SK-N-DZ (cell line): ENCODE data around the gene IGSF8.
A peak's percentile ranks its signal among the peaks of the same experiment; 100 is the strongest.

ENCODE experiments used
- DNase-seq: peaks from one replicate; pipeline ENCODE4 v3.0.0-alpha.2; 2015; ENCODE audit warnings: low spot score

IGSF8 gene

GRCh38 chr1:160089883-160090282 lies 8.5 kb downstream of the IGSF8 start:
- no peak for DNase-seq

DNA sequence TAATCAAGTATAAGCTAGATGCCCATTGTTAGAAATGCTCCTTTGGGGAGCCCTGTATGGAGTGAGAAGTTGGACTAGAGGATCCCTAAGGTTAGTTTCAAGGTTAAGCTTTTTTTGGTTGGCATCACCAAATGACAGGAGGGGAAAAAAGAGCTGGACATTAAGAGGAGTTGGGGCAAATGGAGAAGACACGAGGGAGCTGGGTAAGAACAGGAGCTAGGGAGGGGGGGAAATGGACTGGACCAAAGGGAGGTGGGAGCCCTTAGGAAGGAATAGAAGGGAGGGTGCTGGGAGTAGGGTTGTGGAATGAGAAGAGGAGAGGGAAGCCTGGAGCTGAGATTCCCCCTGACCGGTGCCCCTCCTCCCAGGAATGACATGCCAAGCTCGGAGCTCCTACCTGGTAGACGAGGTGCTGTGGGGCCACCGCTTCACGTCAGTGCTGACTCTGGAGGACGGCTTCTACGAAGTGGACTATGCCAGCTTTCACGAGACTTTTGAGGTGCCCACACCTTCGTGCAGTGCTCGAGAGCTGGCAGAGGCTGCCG lies 11.2 kb downstream of the IGSF8 start:
- DNase-seq: no peak

DNA sequence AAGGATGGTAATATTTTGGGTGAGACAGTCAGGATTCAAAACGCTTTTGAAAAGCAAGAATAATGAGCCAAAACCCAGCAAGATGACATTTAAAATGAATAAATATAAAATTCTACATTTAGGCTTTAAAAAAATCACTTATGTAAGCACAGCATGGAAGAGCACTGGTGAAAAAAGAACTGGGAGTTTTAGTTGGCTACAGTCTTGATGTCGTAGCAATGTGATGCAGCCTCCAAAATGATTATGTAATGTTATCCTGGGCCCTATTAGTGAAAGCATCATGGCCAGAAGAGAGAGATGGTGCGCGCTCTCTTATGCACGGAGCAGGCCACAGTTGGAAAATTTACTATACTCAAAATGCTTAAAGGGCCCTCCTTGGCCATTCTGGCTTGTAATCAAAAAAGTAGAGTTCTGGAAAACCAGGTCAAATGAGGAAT lies 11.9 kb downstream of the IGSF8 start:
- no peak for DNase-seq

DNA sequence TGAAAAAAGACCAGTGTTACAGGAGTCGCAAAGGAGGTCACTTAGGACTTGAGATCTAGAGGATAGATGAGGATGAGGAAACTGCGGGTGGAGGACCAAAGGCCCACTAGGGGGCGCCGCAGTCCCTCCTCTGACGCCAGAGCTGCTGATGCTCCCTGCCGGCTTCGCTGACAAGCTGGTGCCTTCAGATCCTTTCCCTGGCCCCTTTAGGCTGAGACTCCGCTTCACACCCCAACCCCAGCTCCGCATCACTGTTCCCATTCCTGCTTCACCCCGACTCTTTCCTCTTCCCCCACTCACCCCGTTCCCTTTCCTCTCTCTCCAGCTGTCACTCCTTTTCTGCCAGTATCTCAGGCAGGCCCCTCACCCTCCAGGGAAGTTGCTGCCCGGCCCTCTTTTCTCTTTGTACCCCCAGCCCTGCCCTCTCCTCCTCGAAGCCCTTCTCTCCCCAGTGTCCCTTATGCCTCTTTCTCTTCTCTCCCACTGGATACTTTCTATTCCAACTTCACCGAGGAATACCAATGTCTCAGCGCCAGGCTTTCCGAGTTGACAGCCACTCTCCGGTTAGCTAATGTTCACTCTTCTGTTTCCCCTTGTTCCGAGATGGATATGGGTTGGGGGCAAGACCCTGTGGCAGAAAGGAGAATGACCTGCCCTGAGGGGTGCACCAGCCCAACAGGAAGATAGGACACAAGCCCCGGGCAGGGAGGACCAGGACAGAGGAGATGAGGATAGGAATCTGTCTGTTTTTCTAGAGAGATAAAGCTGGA lies 12.5 kb downstream of the IGSF8 start:
- peak; percentile 67 for DNase-seq

- DNase-seq: no peak
Observed at GRCh38 chr1:160084771-160085321, 13.6 kb downstream of the IGSF8 start.

- peak; percentile 54 for DNase-seq
Observed at GRCh38 chr1:160083968-160084770, 14.2 kb downstream of the IGSF8 start.

GRCh38 chr1:160082926-160083325 lies 15.5 kb downstream of the IGSF8 start:
- DNase-seq: no peak

- DNase-seq: no peak
Observed at GRCh38 chr1:160082487-160082886, 15.9 kb downstream of the IGSF8 start.

GRCh38 chr1:160081261-160081936 lies 17.0 kb downstream of the IGSF8 start, which contains the start of gene KCNJ9:
Gene KCNJ9 (plus strand): TSS chr1:160081538. CDS start chr1:160084031, 2,493 bp downstream.
- peak; percentile 80 for DNase-seq

- no peak for DNase-seq
Observed at GRCh38 chr1:160080381-160081100, 17.9 kb downstream of the IGSF8 start.

- DNase-seq: no peak
Observed at GRCh38 chr1:160079448-160079847, 19.0 kb downstream of the IGSF8 start.

DNA sequence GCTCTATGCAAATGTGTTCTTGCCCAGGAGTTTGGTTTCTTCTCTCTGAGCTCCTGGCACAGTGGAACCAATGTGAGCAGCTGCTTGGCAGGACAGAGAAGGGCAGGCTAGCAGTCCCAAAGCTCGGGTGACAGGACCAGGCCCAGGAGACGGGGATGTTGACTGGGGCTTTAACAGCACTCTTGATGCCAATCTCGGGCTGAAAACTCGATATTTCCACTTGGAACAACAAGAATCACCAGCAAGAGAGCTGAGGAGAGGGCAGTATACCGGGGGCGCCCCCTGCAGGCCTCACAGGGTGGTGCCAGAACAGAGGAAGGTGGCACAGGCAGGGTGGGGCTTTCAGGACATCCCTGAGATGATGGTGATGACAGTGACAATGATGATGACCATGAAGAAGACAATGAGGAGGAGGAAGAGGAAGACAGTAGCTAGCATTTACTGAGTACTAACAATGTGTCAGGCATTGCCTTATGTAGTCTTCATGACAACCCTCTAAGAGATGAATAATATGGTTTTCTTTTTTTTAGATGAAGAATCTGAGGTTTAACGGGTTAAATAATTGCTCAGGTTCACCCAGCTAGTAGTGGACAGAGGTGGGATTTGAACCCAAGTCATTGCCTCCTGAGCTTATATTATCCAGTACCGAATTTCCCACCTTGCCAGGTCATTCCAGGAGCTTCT lies 19.8 kb downstream of the IGSF8 start:
- DNase-seq: no peak

DNA sequence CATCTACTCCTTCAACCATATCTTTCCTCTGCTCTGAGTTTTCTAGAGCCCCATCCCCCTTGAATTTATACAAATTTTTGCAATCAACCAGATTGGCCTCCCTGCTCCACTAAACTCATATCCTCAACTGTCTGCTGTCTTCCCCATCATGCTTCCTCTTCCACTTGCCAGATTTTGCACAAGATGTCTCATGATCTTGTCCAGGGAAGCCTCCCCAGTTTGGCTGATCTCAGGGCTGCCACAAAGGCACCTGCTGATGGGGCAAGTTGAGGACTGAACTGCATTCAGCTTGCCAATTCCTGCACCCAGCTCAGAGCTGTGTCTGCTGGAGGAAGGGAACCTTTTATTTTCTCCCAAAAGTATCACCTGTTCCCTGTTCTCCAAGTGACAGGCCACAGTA lies 20.9 kb downstream of the IGSF8 start:
- DNase-seq: no peak

DNA sequence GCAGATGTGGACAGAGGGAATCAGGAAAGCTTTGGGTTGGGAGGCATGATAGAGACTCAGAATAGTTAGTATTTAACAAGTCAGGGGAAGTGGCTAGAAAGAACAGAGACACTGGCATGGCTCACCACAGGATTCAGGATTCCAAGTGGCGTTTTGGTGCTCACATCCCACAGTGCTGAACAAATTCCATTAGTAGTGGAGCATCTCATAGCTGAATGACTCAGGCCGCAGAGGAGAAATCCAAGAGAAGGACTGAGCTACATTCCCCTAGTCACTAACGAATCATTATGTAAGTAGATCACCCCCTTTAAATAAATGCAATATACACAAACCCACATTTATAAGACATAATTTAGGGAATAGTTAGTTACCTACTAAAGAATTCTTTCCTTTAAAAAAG lies 22.1 kb downstream of the IGSF8 start:
- no peak for DNase-seq

DNA sequence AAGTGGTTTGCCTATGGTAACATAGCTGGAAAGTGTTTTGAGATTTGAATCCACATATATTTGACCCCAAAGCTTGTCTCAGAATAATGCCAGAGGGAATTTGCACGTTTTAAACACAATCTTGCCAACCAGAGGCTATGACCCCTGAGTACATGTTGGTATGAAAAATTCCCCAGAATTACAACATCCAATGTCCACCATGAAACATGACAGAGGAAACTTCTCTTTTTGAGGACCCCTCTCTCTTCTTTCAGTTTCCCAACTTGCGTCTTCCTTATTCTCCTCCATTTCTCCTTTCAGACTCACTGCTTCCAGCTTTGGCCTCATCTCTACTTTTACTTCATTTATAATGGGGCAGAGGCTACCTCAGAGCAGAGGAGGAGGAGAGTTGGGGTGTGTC lies 22.6 kb downstream of the IGSF8 start:
- no peak for DNase-seq

- DNase-seq: no peak
Observed at GRCh38 chr1:160074865-160075264, 23.6 kb downstream of the IGSF8 start.

- no peak for DNase-seq
Observed at GRCh38 chr1:160071289-160071688, 27.1 kb downstream of the IGSF8 start.

DNA sequence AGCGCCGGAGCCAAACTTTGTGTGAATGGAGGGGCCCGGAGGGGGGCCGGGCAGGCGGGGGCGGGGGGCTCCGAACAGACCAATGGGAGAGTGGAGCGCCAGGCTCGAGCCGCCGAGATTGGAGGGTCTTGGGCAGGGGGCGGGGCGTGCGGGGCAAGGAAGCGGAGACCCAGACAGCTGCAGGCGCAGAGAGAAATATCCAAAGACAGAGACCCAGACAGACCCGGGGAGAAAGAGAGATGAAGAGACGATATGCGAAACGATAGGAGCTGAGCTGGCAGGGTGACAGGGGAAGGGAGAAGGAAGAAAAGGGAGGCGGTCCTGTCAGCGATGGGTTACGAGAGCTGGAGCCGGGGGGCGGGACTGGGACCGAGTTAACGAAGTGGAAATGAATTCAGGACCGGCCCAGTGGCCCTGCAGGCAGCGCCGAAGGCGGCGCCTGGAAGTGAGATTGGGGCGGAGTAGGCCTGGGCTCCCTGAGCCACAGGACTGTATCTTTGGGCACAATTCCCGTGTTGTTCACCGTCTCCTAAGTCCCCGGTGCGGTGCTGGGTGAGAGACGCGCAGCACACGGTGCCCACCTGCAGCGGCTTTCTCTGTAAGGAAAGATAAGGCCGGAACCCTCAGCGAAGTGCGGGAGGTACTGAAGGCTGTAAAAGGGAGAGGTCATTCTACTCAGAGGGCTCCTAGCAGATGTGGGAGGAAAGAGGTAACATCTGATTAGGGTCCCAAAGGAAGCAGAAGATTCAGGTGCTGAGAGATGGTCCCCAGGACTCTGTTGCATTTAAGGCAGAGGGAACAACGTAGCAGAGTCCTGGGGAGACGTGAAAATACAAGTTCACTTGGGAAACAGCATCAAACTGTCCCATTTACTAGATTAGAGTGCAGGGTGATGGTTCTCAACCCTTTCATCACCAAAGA lies 27.9 kb downstream of the IGSF8 start:
- DNase-seq: peak; percentile 62
